ENCODE results near the gene MLLT10.

DNA sequence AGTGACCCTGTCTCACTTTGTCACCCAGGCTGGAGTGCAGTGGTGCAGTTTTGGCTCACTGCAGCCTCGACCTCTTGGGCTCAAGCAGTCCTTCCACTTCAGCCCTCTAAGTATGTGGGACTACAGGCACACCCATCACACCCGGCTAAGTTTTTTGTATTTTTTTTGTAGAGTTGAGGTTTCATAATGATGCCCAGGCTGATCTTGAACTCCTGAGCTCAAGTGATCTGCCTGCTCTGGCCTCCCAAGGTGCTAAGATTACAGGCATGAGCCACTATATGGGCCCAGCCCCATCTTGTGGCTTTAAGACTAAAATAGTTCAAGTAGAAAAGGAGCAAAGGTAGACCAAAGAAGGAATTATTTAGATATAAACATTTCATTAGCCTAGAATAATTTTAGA lies 65.5 kb downstream of the MLLT10 start:
- TF ChIP-seq EZH2 (IDR thresholded peaks at IDR 0.05; ENCODE audit: low read depth, low read length, severe bottlenecking) (no peak), CTCF (IDR thresholded peaks at IDR 0.05; ENCODE audit: control extremely low read depth in 1 of 3, insufficient read depth in 1 of 3, low read depth in 1 of 3, low read length in 3 of 3) (no peak), TAF1 (IDR thresholded peaks at IDR 0.05; ENCODE audit: low read depth, low read length) (no peak), SP4 (IDR thresholded peaks at IDR 0.05; ENCODE audit: low read length) (no peak), NRF1 (IDR thresholded peaks at IDR 0.05; ENCODE audit: low read depth, low read length) (no peak), POLR2AphosphoS5 (IDR thresholded peaks at IDR 0.05; ENCODE audit: low read depth, low read length) (no peak), POLR2A (IDR thresholded peaks at IDR 0.05; ENCODE audit: control extremely low read depth in 1 of 2, low read depth in 2 of 2, low read length in 2 of 2) (no peak), SIN3A (conservative IDR thresholded peaks at IDR 0.05 in 1 of 2, IDR thresholded peaks at IDR 0.05 in 1 of 2; ENCODE audit: low read depth in 1 of 2, low read length in 2 of 2) (no peak), GABPA (IDR thresholded peaks at IDR 0.05; ENCODE audit: borderline replicate concordance, insufficient read depth, low read length) (no peak), TBP (IDR thresholded peaks at IDR 0.05; ENCODE audit: low read depth, low read length) (no peak), TEAD4 (IDR thresholded peaks at IDR 0.05; ENCODE audit: low read depth, low read length) (no peak), RAD21 (IDR thresholded peaks at IDR 0.05 in 1 of 2, conservative IDR thresholded peaks at IDR 0.05 in 1 of 2; ENCODE audit: low read depth in 2 of 2, low read length in 2 of 2) (peak; percentile 15 to 25)
